ENCODE measurements around the gene ELP1.

The ELP1 gene

DNA sequence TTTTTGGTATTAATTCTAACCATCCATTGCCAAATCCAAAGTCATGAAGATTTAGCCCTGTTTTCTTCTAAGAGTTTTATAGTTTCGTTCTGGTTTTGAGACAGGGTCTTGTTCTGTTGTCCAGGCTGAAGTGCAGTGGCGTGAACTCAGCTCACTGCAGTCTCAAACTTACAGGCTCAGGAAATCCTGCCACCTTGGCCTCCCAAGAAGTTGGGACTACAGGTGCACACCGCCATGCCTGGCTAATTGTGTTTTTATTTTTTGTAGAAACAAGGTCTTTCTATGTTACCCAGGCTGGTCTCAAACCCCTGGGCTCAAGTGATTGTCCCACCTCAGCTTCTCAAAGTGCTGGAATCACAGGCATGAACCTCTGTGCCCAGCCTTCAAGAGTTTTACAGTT, 50.8 kb downstream of the ELP1 start:
- no peak for DNase-seq (ENCODE audit: low spot score)

DNA sequence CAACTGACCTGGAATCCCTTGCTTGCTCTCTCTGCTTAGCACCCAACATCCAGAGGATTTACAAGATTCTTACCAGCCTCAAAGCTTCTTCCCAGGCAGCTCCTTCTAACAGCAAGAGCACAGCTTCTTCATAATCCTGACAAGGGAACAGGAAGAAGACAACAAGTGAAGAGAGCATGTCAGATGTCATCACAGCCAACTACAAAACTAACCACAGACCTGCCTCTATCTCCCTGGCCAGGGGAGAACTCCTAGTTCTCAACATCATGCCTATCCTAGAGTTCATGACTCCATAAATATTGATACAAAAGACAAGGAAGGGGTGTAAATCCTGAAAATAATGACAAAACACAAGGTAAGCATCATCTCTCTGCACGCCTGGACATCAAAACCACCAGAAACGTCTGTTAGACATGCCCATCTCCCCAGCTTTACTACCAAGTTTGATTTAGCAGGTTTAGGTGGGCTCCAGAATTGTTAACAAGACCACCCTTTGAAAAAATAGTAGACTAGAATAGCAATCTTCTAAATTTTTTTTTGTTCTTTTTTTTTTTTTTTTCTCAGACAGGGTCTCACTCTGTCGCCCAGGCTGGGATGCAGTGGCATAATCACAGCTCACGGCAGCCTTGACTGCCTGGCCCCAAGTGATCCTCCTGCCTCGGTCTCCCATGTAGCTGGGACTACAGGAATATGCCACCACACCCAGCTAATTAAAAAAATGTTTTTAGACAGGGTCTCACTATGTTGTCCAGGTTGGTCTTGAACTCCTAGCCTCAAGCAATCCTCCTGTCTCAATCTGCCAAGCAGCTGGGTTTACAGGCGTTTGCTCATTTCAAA, 51.7 kb downstream of the ELP1 start:
- no peak for DNase-seq (ENCODE audit: low spot score)

DNA sequence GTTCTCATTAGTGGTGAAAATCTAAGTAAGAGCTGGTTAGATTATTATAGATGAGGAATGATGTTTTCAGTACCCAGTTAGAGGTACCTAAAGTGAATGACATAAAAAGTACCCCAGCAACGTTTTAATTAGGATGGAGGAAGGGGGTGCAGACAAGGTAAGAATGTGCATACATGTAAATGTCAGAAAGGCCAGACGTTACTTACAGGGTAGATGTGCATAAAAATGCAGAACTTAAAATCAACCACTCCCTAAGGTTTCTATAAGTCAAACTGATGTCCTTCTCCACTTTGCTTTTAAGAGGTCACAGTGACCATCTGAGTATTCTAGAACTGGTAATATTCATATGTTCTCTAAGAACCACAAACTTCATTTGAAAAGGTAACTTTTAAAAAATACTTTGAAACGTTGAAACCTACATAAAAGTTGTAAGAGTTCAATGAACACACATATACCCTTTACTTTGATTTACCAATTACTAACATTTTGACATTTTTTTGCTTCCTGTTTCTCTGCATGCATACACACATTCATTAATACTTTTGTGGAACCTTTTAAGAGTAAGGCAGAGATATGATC, 53.1 kb downstream of the ELP1 start:
- no peak for DNase-seq (ENCODE audit: low spot score)

DNA sequence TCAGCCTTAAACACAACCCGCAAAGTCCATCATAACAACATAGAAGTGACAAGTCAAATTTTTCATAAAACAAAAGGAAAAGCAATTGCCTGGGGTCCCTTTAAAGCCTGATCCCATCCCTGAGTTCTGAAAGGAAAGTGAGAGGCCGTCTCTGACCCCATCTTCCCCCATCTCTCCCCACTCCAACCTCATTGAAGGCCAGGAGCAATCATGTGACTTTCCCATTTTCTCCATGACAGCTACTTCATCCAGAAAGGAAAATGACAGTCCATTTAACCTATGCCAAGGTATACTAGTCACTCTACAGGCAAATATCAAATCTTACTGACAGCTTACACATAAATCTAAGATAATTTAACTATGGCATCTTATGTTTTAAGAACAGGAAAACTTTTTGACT, 56.4 kb downstream of the ELP1 start:
- no peak for DNase-seq (ENCODE audit: low spot score)

DNA sequence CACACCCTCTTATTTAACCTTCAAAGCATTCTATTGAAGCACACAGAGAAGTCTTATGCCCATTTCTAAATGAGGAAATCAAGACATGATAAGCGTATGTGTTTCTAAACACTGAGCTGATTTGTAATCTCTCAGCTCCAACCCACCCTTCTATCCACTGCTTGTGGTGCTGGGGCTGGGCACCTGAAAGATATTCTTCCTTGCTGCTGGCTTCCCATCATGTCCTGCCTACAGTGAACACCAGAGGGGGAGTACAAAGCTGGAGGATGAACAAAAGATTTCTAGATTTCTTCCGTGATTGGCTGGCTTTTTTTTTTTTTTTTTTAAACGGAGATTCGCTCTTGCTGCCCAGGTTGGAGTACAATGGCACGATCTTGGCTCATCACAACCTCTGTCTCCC, 57.5 kb downstream of the ELP1 start:
- no peak for DNase-seq (ENCODE audit: low spot score)

DNA sequence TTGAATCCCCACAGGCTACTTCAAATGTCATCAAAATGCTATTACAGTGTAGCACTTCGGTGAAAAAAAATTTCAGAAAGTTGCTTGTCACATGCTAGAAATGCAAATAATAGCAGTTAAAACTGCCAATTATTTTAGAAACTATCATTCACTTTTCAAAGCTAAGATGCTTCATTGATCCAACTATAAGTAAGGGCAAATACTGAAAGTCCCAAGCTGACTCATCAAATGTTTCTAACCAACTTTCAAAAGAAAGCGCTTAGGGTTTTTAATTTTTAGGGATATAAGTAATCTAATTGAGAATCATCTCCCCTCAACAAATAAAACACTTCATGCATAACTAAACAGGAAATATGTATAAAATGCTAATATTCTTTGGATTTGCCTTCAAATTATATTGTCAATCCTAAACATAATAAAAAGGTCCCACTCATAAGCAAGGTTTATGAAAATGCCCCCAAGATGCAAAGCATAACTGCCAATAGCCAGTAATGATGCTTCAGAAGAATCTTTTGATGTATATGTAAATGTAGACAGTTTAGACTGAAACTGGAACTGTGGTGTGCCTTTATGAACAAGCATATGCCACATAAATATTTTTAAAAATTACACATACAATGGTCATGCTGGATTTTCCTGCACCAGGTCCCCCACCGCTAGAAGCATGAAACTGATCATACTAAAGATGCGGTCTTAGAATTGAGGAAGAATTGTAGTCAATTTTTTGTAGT, 59.7 kb downstream of the ELP1 start:
- DNase-seq (ENCODE audit: low spot score): no peak

DNA sequence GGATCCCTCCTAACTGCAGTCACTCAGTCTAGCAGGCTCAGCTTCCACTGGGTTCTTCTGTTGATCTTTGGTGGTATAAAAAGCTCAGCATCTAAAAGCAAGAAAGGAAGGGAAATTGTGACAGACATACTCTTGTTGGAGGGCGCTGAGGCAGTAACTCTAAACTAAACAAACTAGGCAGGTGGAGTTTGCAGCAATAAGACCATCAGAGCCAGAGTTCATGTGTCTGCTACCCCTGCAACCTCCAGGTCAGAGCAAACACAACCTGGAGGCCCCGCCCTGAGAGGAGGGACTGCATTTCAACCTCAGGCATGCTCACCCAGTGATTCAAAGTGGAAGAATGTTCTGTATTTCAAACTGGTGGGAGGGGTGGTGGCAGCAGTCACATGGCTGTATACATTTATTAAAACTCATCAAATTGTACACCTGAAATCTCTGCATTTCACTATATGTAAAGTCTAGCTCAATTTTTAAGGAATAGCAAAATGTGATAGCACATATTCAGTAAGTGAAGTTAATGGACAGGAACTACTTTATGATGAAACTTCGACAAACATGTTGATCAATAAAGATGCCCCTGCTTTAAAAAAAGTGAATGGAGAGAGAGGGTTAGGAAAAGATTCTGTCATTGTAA, 64.7 kb downstream of the ELP1 start:
- peak; percentile 57 for DNase-seq (ENCODE audit: low spot score)

DNA sequence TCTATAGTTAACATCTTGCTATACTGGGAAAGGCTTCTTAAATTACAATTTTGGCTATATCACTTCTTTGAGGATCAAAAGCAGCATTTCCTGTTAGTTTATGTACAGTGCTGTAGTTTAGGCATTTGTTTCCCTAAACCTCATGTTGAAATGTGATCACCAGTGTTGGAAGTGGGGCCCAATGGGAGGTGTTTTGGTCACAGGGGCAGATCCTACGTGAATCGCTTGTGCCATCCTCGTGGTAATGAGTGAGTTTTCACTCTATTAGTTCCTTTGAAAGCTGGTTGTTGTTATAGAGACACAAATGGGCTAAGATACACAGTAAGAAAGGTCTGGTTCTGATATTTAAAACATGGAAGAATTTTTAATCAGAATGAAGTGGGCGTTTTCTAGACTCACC, 66.1 kb downstream of the ELP1 start:
- no peak for DNase-seq (ENCODE audit: low spot score)

DNA sequence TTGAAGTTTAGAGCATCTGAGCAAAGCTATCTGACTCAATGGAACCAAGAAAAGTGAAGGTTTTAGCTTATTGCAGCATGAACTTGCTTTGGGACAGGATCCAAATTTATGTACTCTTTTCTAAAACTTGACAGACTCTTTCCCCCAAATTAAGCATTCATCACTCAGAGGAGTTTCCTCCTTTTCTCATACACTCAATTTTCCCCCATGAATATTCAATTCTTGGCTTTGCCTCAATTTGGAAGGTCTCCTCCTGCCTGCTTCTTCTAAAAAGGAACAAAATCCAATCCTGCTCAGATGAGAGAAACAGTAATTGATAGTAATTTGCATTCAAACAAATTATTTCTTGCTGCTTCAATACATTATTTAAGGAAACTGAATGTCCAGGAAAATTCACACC, 66.8 kb downstream of the ELP1 start:
- DNase-seq (ENCODE audit: low spot score): no peak

DNA sequence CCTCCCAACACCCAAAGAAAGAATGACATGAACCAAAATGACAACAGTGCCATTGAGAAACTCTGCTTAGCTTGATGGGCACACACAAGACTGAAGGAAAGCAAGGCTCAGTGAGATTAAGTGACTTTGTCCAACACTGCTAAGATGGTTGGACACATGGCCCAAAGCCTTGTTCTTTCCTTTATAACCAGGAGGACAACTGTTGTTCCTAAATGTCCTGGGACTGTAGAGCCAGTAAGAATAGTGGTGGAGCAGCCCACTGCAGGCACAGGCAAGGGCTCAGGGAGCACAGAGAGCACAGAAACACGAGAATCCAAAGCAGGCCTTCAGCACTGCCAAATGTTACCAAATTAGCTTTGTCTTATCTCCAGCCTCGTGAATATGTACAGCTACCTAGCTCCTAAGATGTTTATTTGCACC, 67.9 kb downstream of the ELP1 start:
- DNase-seq (ENCODE audit: low spot score): no peak

DNA sequence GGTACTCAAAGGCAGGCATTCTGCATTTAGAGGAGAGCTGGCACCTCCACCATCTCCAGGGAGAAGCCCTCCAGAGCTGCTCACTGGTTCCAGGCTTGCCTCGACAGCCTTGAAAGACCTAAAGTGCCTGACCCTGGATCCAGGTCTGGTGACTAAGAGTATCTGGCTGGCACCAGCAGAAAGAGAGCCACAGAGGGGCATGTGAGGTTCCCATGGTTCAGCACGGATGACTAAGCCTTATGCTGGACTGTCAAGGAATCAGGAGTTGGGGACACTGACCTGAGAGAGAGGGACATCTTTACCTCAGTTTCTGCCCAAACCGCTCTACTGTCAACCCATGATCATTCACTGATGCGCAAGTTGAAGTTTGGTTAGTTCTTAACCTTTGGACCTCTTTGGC, 68.9 kb downstream of the ELP1 start:
- DNase-seq (ENCODE audit: low spot score): no peak

DNA sequence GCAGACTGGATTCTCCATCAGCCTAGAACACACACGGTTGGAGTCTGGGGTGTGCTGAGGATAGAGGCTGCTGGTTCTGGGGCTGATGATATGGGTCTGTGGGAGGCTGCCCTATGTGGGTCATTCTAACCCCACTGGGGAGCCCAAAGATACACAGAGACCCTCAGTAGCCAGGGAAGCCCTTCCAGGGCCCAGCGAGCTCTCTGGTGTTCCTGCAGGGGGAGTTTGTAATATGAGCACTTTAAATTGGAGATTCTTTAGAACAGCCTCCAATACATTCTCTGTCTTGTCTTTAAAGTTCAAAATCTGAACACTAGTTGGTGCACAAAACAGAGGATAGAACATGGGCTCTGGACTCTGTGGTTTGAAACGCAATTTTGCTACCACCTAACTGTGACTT, 69.5 kb downstream of the ELP1 start:
- no peak for DNase-seq (ENCODE audit: low spot score)

DNA sequence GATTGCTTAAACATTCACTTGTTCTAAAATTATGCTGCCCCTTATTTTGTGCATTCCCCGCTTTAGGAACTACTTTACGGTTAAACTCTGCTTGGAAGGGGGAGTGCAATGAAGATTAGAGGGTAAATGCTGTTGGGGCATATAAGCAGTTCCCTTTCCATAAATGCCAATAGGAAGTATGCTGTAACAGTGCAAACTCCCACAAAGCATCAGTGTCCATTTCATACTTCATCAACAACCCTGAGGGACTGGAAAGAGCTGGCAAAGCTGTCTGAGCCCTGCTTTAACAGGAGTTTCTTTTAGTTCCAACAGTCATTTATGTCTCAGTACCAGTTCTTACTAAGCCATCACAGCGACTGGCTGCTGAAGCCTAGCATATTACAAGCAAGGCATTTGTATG, 70.0 kb downstream of the ELP1 start:
- no peak for DNase-seq (ENCODE audit: low spot score)

DNA sequence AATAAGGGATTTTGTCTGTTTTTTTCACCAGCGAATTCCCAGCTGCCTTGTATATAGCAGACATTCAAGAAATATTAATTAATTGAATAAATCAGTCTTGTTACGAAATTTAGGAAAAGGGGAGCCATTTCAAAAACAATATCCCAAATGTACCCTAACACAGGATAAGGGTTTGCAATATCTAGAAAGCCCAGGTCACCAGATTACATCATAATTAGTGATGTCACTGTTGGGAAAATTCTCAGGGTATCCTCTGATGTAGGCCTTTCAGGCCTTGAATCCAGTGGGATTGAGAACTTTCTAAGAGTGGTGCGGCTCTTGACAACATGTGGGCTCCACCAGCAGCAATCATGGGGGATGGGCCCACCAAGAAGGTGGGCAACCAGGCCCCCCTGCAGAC, 71.9 kb downstream of the ELP1 start, which contains the start of gene ACTL7A:
TSS of gene ACTL7A (plus strand) at position 270 of the 400 bp plus-strand sequence. CDS start at position 327, 57 bp downstream.
- no peak for DNase-seq (ENCODE audit: low spot score)

DNA sequence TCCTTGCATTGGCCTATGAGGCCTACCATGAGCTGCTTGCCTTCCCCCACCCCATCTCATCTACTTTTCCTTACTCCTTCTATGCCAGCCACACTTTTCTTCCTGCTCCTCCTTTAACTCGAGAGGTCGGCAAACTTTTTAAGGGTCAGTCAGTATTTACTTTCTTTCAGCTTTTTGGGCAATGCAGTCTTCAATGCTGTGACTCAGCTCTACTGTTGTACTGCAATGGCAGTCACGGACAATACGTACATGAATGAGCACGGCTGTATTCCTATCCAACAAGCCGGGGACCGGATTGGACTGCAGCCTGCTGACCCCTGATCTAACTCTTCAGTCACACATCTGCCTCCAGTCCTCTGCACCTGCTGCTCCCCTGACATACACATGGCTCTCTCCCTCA, 72.5 kb downstream of the ELP1 start:
- no peak for DNase-seq (ENCODE audit: low spot score)

DNA sequence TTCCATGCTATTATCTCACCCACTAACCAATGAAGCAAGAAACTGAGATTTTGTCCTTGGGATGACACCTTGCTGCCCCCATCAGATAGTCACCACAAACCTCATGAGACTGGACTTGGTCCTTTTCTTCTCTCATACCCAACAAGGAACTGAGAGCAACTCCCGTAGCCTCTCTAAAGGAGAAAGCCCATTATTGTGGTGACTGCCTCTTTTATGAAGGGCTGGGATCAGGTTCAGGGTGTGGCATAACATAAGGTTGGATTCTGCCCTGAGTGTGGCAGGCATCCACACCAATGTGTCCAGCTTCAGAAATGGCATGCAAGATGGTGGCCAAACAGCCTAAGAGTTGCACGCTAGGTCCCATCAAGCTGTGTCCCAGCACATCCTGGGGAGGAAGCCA, 73.2 kb downstream of the ELP1 start:
- DNase-seq (ENCODE audit: low spot score): no peak

DNA sequence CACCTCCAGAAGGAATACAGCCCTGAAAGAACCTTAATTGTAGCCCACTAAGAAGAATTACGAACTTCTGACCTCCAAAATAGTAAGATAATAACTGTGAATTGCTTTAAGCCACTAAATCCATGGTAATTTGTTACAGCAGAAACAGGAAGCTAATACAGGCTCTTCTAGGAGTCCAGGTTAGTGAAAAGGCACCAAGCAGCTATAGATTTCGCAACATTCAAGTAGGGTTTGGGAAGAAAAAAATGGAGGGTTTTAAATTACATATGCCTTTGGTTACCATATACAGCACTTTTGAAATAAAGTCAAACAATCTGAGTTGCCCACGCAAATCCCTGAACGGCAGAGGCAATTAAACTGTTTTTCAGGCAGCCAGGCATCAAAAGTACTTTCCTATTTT, 73.6 kb downstream of the ELP1 start:
- no peak for DNase-seq (ENCODE audit: low spot score)

DNA sequence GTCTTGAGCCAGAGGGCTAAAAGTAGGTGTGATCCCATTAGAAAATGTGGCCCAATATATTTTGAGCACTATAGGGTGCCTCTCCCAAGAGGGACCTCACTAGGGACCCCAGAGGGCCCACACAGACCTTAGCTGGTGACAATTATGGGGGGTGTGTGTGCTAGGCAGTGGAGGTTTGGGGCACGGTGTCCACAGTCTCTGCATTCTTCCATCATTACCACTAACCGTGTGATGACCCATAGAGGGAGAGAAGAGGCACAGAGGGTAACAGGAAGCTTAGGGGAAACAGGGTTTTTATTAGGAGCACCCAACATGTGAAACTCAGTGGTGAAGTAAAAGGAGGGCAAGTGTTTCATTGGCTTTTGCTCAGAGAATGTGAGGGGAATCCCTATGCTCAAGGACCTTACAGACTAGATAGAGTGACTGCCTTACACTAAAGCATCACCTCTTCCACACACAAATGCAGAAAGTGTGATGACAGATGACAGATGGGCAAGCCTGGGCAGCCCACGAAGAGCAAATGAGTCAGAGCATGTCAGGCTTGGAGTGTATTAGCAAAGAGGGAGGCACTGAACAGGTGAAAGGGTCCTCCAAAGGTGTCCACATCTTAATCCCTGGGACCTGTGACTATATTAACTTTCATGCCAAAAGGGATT, 74.3 kb downstream of the ELP1 start:
- no peak for DNase-seq (ENCODE audit: low spot score)

DNA sequence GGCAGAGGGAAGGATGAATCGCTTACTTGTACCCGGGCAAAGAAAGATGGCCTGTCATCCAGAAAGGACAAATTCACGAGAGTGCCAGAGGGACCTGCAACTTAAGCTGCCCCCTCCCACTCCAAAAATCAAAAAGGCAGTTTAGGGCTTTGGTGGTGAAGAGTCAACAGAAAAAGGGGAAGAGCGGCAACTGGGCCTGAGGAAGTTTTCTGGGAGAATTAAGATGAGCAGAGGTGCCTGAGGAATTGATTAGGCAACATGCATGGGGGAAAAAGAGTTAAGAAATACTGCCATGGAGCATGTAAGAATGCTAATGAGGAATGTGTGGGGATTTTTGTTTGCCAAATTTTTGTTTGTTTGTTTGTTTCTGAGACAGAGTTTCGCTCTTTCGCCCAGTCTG, 76.4 kb downstream of the ELP1 start:
- no peak for DNase-seq (ENCODE audit: low spot score)

DNA sequence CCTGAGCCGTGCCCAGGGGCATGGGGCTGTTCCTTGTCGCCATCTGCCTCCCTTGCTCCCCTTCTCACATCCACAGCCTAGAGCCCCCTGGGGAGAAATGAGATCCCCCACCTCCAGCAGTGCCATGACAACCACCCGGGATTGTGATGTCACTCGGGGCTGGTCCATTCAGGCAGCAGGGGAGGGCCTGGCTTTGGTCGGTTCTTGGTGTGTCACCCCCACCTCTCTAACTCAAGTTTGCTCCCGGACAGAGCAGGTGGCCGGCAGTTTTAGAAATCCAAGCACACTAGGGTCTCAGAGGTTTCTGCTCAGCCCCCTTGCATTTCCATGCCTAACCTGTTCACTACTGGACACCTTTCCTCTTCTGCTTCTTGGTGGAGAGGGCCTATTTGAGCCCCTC, 78.0 kb downstream of the ELP1 start, which contains the start of gene ACTL7B:
TSS of gene ACTL7B (minus strand) at position 99 of the 400 bp plus-strand sequence. CDS start at position 43, 56 bp downstream.
- DNase-seq (ENCODE audit: low spot score): no peak

DNA sequence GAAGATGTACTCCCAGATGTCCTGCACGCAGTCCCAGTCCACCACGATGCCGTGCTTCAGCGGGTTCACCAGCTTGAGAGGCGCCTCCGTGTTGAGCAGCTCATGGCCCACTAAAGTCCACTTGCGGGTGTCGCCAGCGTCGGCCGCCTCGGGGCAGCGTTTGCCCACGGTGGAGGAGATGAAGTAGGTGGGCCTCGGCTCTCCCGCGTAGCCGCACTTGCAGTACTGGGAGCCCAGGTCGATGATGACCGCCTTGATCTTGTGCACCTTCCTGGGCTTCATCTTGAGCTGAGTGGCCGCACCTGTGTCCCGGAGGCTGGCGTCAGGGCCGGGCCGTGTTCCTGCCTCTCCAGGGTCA, 78.4 kb downstream of the ELP1 start:
- no peak for DNase-seq (ENCODE audit: low spot score)

Data from AG08395 (cell line).